HG02678 (cell line): ENCODE measurements around the gene SERPING1.

Source experiments
- ATAC-seq: cut with Tn5 transposase; IDR thresholded peaks from one replicate; pipeline ENCODE4 v1.9.1; 2021; ENCODE audit warnings: mild to moderate bottlenecking, moderate library complexity; ENCODE audit not compliant: unreplicated experiment

SERPING1 gene

DNA sequence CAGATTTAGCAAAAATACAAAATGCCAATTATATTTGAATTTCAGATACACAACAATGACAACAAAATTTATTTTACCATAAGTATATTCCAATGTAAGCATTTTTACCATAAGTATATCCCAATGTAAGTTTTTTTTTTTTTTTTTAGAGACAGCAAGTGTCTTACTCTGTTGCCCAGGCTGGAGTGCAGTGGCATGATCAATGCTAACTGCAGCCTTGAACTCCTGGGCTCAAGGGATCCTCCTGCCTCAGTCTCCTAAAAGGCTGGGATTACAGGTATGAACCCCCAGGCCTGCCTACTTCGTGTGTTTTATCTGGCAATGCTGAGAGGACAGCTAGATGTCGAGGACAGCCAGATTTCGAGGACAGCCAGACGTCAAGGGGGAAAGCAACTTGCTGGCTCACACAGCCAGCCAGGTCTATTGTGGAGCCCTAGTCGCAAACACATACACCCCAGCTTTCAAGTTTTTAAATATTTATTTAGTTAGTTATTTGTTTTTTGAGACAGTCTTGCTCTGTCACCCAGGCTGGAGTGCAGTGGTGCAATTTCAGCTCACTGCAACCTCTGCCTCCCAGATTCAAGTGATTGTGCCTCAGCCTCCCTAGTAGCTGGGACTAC is 1.1 kb upstream of the SERPING1 start:
- no peak for ATAC-seq

DNA sequence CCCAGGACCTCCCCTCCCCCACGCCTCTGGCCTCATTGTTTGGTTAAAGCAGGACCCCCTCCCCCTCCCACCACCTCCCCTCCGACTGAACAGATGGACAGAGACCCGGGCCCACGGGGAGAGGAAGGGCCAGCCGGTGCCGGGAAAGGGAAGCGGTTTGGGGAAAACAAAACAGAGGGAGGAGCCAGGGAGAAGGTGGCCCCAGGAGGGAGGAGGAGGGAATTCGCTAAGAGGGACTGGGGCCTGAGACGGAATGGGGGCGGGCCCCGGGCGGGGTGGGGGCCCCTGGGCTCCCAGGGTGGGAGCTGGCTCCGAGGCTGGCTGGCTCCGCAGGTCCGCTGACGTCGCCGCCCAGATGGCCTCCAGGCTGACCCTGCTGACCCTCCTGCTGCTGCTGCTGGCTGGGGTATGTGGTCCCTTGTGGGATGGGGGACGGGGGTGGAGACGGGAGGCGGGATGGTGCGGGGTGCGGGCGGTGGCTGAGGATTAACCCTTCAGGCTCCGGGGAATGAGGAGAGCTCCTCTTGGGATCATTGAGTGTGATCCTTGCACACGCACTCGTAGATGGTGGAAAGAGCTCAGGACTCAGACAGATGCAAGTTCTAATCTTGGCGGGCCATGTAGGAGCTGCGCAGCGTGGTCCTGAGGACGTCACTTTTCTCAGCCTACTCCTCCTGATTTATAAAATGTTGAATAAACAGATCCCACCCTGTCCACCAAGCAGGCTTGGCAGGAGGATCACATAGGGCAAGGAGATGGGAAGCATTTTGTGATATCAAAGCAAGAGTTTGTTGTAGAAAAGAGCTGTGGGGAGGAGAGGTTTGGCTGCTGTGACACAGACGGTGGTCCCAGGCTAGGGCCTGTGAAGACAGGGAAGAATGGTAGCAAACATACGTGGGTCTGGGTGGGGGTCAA is 688 bp downstream of the SERPING1 start:
- ATAC-seq = no peak

DNA sequence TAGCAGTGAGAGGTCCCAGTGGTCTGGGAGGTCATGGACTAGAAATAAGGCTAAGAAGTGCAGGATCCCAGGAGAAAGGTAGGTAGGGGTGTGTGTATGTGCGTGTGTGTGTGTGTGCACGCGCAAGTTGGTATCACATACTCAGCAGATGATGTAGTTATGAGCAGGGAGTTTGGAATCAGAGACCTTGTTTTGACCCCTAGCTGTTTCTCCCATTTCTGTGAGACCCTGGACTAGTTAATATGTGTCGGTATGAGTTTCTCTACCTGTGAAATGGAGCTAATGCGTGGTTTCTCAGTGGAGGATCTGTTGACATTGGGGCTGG is 1.3 kb downstream of the SERPING1 start:
- ATAC-seq = no peak

DNA sequence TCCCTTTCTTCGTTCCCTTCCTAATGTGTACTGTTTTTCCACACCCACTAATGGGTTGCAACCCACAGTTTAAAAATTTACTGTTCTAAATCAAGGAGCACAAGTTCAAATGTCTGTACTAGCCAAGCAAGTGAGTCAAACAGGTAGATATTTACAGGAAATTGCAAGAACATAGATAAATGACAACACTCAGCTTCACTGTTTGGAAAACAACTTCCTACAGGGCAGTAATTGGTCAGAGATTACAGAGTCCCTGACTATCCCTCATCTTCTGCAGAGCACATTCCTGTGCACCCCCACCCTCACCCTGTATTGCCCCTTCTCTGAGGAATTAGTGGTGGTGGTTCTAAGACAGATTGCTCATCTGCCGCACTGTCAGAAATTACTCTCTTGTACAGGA is 1.9 kb downstream of the SERPING1 start:
- no peak for ATAC-seq

DNA sequence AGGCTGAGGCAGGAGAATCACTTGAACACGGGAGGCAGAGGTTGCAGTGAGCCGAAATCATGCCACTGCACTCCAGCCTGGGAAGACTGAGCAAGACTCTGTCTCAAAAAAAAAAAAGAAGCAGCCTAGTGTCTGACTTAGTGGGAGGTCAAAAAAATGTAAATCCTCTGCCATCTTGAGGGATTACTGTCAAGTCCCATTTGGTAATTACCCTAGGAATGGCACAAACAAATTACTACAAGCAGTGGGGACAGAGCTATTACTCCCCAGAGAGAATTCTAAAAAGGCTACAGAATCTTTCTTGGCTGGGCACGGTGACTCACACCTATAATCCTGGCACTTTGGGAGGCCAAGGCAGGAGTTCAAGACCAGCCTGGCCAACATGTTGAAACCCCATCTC is 3.8 kb downstream of the SERPING1 start:
- ATAC-seq = no peak

DNA sequence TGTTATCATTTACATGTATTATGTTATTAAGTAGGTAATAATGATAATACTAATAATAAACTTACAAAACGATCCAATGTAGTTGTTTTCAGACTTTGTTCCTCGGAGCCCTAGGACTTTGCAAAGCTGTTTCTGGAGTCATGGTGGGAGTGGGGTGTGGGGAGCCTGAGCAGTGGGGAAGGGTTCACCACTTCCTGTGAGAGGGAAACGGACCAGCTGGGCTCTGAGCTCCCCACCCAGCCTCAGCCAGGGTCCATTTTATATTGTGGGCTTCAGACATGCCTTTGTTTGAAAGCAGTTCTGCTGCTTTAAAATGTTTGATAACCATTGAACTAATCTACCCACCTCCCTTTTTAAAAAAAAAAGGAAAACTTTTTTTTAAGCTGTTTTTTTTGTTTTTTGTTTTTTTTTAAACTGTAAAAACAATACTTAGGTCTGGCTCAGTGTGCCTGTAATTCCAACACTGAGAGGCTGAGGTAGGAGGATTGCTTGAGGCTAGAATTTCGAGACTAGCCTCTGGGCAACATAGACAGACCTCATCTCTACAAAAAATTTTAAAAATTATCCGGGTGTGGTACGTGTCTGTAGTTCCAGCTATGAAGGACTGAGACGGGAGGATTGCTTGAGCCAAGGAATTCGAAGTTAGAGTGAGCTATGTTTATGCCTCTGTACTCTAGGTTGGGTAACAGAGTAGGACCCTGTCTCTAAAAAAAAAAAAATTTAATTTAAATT is 7.0 kb downstream of the SERPING1 start:
- no peak for ATAC-seq

DNA sequence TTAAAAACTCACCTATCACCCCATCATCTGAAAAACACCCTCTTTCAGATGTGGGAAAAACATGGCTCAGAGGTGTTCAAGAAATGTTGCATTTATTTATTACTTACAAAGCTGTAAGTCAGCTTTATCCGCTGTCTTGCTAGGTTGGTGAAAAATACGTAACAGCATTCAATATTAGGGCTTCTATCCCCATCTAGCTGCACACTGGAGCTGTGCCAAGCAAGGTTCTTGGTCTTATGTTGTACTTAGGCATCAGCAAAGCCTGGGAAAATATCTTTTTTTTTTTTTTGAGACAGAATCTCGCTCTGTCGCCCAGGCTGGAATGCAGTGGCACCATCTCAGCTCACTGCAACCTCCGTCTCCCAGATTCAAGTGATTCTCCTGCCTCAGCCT is 7.5 kb downstream of the SERPING1 start:
- no peak for ATAC-seq

DNA sequence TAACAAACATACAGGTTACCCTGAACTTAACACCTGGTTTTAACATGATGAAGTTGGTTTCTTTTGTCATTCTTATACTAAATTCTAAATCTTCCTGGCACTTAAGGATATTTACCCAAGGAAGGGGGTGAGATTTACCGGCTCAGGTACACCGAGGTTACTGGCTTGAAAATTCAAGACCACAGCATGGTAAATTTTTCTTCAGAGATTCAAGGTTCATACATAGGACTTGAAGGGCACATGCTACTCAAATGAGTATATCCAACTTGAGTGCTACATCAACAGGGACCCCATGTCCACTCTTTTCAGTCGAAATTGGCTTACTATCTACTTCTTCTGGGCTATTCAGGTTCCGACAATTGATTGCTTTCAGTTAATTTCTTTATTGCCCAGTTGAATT is 12.7 kb downstream of the SERPING1 start:
- no peak for ATAC-seq

DNA sequence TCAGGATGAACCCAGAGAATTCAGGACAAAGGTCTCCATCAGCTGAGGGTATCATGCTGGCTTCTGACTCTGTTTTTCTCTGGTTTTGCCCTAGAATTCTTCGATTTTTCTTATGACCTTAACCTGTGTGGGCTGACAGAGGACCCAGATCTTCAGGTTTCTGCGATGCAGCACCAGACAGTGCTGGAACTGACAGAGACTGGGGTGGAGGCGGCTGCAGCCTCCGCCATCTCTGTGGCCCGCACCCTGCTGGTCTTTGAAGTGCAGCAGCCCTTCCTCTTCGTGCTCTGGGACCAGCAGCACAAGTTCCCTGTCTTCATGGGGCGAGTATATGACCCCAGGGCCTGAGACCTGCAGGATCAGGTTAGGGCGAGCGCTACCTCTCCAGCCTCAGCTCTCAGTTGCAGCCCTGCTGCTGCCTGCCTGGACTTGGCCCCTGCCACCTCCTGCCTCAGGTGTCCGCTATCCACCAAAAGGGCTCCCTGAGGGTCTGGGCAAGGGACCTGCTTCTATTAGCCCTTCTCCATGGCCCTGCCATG is 16.8 kb downstream of the SERPING1 start:
- no peak for ATAC-seq

DNA sequence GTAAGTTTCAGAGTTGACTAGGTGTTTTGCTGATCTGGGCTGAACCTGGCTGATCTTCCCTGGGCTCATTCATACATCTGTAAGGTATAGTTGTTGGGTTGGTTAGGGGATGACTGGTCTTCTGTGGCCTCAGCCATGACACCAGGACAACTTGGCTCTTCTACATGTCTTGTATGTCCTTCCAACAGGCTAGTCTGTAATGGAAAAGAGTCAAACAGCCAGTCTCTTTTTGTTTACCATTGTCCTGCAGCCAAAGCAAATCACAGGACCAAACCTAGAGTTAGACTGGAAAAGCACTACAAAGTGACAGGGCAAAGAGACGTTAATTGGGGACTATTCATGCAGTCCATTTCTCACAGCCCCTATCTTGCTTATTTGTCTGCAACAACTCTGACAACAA is 17.8 kb downstream of the SERPING1 start:
- ATAC-seq = no peak

DNA sequence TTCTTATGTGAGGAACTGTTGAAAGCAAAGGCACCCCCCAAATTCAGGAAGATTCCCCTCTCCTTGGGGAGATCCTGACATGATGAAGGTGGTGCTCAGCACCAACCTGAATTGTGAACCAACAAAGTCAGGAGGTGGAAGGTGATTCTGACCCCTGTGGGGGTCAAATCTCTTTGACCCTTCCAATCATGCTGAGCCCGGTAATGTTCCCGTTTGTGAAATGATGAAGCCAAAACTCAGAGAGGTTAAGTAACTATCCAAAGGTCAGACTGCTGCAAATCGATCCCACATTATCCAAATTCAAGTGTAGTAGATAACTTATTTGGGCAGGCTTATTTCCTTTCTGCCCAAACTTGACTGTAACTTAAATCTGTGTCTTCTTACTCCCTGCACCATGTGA is 19.1 kb downstream of the SERPING1 start:
- no peak for ATAC-seq

DNA sequence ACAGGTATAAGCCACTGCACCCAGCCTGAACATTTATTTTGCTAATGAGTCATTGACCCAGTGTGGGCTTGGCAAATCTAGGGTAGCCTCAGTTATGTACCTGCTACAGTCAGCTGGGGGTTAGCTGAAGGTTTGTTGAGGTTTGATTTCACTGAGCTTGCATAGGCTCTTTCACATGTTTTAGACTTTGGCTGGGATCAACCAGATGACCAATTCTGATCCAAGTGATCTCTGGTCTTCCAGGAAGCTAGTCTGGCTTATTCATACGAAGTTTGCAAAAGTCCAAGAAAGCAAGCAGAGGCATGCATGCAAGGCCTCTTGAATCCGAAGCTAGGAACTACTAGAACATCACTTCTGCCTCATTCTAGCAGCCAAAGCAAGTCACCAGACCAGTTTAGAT is 21.0 kb downstream of the SERPING1 start:
- no peak for ATAC-seq

DNA sequence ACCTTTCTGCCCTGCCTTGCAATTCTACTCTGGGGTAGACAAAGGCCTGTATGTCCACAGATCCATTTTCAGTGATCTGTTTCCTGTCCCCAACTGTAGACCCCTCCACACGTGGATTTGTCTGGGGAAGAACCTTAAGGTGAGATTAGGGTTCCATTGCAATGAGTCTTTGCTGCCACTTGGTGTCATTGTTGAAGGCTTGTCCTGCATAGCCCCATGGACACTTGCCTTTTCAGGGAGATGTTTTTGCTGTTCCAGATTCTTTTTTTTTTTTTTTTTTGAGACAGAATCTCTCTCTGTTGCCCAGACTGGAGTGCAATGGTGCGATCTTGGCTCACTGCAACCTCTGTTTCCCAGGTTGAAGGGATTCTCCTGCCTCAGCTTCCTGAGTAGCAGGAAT is 21.8 kb downstream of the SERPING1 start:
- ATAC-seq = no peak

DNA sequence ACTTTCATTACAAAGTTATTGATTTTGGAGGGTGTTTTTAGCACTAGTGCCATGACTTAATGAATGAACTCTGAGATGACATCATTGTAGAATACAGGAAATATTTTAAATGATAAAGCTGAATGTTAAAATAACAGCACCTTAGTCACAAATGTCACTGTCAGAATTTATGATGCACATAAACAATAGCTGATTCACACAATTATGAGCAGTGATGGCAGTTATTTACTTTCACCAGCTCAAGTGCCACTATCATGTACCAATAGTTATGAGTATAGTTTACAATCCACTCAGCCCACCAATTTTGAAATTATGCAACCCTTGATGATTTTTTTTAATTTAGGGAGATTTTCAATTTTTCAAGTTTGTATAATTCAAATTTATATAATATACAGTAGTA is 23.0 kb downstream of the SERPING1 start:
- ATAC-seq = no peak

DNA sequence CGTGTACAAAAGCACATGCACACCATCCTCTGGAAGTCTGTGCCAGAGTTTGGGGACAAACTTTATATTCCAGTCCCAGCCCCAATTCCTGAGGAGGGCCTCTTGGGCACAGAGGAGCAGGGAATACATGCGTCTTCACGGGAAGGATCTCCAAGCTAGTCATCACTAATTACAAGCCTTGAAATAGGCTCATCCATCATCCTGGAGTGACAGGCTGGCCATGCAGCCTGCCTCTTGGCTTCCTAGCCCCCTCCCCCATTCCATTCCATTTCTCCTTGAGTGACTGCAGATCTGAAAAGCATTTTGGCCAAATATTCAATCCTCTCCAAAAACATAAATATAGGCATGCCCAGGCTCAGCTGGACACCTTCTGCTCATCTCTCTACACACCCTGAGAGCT is 24.8 kb downstream of the SERPING1 start:
- ATAC-seq = no peak

DNA sequence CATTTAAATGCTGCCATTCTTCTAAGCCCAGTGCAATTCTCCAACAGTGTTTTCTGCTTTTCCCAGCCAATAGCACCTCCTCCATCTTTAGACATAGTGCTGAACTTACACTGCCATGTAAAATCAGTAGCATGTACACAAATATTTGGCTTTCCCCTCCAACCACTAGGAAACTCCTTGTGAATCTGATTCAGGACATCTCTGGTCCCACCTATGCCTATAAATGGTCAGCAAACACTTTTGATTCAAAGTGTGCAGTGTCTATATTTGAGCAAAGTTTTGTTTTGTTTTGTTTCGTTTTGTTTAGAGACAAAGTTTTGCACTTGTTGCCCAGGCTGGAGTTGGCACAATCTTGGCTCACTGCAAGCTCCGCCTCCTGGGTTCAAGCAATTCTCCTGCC is 27.4 kb downstream of the SERPING1 start:
- ATAC-seq = no peak

DNA sequence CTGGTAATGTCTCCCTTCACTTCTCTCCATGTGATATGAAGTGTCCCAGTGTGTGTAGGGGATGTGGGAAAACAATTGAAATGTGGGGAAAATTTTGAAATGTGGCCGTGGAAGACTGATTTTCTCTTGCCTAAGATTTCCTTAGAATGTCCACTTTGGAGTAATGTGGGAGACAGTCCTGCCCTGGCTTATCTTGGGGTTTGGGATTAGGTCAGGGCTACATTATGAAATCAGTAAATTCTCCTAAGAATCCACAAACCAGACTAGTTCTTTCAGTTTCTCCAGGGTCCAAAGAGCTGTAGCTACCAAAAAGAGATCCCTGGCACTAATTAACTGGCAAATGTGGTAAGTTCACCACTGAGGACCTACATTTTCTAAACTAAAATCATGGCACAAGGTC is 29.4 kb downstream of the SERPING1 start:
- ATAC-seq = no peak

DNA sequence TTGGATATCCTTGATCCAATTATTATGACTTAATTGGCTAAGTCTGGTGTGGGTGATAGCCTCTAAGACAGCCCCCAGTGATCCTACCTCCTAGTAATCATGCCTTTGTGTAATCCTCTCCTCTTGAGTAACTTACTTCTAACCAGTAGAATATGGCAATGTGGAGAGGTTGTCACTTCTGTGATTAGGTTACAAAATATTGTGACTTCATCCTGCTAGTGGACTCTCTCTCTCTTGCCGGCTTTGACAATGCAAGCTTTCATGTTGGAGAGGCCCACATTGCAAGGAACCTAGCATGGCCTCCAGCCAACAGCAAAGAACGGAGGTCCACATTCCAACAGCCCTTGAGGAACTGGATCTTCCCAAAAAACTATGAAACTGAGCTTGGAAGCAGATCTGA is 32.7 kb downstream of the SERPING1 start:
- no peak for ATAC-seq

DNA sequence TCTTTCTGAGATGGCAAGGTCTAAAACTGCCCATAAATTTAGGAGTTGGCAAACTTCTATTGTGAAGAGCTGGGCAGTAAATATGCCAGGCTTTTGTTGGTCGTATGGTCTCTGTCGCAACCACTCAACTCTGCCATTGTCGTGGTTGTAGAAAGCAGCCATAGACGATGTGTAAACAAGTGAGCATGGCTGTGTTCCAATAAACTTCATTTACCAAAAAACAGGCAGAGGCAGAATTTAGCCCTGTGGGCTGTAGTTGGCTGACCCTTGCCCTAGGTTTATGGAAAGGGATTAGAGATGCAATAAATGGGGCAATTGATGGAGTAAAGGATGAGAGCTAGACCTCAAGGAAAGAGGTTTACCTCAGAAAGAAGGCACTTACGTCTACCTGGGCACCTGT is 34.6 kb downstream of the SERPING1 start:
- no peak for ATAC-seq

DNA sequence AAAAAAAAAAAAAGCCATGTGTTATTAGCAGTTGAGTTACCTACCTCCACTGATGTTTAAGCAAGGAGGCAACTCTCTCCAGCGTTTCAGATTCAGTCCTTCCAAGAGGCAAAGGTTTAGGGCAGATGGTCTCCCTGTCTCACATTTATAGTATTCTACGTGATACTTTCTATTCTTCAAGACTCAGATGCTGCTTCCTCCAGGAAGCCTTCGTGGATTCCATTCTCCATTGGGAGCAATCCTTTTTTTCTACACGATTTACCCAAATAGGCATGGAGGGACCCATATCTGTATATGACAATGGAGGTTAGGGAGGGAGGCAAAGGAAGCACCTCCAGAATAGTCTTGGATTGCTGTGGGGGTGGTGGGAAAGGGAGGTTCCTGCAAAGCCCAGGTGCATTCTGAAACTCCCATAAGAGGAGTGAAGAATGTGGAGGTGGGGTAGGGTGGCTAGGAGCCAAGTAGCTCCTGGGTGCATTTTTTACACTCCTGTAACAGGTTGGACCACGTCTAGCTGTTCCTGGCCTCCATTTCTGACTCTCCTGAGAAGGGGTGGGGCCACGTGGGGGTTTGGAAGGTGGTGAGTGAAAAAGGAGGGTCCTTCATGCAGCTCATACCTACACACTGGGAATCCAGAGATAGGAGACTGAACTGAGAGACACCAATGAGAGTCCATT is 36.0 kb downstream of the SERPING1 start:
- no peak for ATAC-seq

DNA sequence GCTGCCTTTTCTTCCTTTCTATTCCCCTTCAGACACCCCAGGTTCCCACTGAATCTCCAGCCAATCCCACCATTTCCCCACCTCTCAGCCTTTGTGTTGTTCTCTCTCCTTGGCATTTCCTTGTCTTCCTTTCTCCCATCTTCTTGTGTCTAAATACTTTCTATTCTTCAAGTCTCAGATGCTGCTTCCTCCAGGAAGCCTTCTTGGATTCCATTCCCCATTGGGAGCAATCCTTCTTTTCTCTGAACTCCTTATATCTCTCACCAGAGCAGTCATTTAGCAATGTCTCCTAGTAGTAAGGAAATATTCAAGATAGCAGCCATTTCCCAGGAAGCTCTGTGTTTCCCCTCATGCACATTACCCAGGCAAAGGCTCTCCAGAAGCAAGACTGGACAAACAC is 36.8 kb downstream of the SERPING1 start:
- no peak for ATAC-seq
